ENCODE results near the gene CDC25B. TPM values are rescaled to one million over a fixed set of nuclear protein-coding genes. Genes with fewer than 3 reads are reported as not detected.

The CDC25B gene
- polyA plus RNA-seq, 1 donor (not counting 4 experiments of a cell fraction or from before 2014, with no cell fraction given) = 23.5 TPM

DNA sequence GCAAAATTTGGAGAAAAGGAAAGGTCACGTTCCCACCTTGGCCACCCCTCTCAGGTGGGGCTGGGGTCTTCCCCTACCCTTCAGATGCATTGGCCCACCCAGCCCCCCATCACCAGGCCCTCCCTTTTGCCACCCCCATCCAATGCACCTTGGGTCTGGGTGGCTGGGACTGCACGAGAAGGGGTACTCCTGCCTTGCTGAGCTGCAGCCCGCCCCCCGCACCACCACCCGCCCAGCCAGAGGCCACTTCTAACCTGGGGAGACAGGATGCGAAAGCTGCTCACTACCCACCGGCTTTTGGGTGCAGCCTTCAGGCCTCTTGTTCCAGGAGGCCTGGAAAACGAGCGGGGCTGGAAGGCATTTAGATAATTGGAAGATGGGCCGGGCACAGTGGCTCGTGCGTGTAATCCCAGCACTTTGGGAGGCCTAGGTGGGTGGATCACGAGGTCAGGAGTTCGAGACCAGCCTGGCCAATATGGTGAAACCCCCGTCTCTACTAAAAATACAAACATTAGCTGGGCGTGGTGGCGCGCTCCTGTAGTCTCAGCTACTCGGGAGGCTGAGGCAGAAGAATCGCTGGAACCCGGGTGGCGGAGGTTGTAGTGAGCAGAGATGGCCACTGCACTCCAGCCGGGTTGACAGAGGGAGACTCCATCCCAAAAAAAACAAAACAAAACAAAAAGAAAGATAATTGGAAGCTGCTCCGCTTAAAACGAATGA, 1.2 kb upstream of the CDC25B start:
- H3K4me1 ChIP-seq (ENCODE audit: control insufficient read depth, extremely low read depth, insufficient read depth, low read length) = peaks cover 32% of the 10 kb centered on the region
- no peaks in the 10 kb centered on the region for H3K9me1 ChIP-seq (ENCODE audit: control insufficient read depth, extremely low read depth, insufficient read depth, low read length)
- no peaks in the 10 kb centered on the region for H3K27me3 ChIP-seq (ENCODE audit: control insufficient read depth, extremely low read depth, insufficient read depth, low read length)
- H3K9me3 ChIP-seq (ENCODE audit: control insufficient read depth, low read depth, low read length) = no peaks in the 10 kb centered on the region
- DNase-seq (ENCODE audit: low read depth, low spot score) (no peak), FAIRE-seq (no peak)
- H3K4me2 ChIP-seq (ENCODE audit: control insufficient read depth, extremely low read depth, insufficient read depth, low read depth, low read length) = peak overlapping the region; percentile 87
- no peak overlapping the region for H2AFZ ChIP-seq (ENCODE audit: control insufficient read depth, low read length)
- H3K4me3 ChIP-seq (ENCODE audit: control insufficient read depth in 2 of 3, extremely low read depth in 1 of 3, insufficient read depth in 2 of 3, low read depth in 1 of 3, low read length in 3 of 3) = peak overlapping the region in 2 of 3 experiments; percentile 41 to 61
- H3K36me3 ChIP-seq (ENCODE audit: control insufficient read depth in 2 of 2, extremely low read depth in 1 of 2, insufficient read depth in 2 of 2, low read length in 2 of 2) = peaks cover 5 to 18% of the 10 kb centered on the region in 2 experiments
- no peak overlapping the region for H3K27ac ChIP-seq (ENCODE audit: control insufficient read depth, insufficient read depth, low read length)
- dilution Hi-C loops (cut with MboI; ENCODE audit: extremely low pct_ligation_motif_present, low sequenced_read_pairs) = no loop called here
- TF ChIP-seq, protein P1, sequence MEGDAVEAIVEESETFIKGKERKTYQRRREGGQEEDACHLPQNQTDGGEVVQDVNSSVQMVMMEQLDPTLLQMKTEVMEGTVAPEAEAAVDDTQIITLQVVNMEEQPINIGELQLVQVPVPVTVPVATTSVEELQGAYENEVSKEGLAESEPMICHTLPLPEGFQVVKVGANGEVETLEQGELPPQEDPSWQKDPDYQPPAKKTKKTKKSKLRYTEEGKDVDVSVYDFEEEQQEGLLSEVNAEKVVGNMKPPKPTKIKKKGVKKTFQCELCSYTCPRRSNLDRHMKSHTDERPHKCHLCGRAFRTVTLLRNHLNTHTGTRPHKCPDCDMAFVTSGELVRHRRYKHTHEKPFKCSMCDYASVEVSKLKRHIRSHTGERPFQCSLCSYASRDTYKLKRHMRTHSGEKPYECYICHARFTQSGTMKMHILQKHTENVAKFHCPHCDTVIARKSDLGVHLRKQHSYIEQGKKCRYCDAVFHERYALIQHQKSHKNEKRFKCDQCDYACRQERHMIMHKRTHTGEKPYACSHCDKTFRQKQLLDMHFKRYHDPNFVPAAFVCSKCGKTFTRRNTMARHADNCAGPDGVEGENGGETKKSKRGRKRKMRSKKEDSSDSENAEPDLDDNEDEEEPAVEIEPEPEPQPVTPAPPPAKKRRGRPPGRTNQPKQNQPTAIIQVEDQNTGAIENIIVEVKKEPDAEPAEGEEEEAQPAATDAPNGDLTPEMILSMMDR (optimal IDR thresholded peaks at IDR 0.05 in 1 of 3, IDR thresholded peaks at IDR 0.05 in 1 of 3, conservative IDR thresholded peaks at IDR 0.05 in 1 of 3; ENCODE audit: extremely low read depth in 1 of 3, insufficient read depth in 2 of 3, low read length in 3 of 3) = no peak
- no peak for TF ChIP-seq EZH2 (IDR thresholded peaks at IDR 0.05; ENCODE audit: low read length)
- peaks cover 29% of the 10 kb centered on the region for H3K79me2 ChIP-seq (ENCODE audit: control insufficient read depth, insufficient read depth, low read length)
- no peaks in the 10 kb centered on the region for H4K20me1 ChIP-seq (ENCODE audit: control insufficient read depth, extremely low read depth, insufficient read depth, low read length)
- H3K9ac ChIP-seq (ENCODE audit: control insufficient read depth, extremely low read depth, insufficient read depth, low read length) = peak overlapping the region; percentile 74

- dilution Hi-C loops (cut with MboI; ENCODE audit: extremely low pct_ligation_motif_present, low sequenced_read_pairs) = no loop called here
- peaks cover 47% of the 10 kb centered on the region for H3K4me1 ChIP-seq (ENCODE audit: control insufficient read depth, extremely low read depth, insufficient read depth, low read length)
- FAIRE-seq = peak; percentile 61
- peak overlapping the region; percentile 74 to 90 (median 86) for H3K4me3 ChIP-seq (ENCODE audit: control insufficient read depth in 2 of 3, extremely low read depth in 1 of 3, insufficient read depth in 2 of 3, low read depth in 1 of 3, low read length in 3 of 3)
- H3K9ac ChIP-seq (ENCODE audit: control insufficient read depth, extremely low read depth, insufficient read depth, low read length) = peak overlapping the region; percentile 88
- H3K79me2 ChIP-seq (ENCODE audit: control insufficient read depth, insufficient read depth, low read length) = peaks cover 32% of the 10 kb centered on the region
- no peak for DNase-seq (ENCODE audit: low read depth, low spot score)
- H3K9me3 ChIP-seq (ENCODE audit: control insufficient read depth, low read depth, low read length) = no peaks in the 10 kb centered on the region
- peak overlapping the region; percentile 84 for H3K27ac ChIP-seq (ENCODE audit: control insufficient read depth, insufficient read depth, low read length)
- no peaks in the 10 kb centered on the region for H4K20me1 ChIP-seq (ENCODE audit: control insufficient read depth, extremely low read depth, insufficient read depth, low read length)
- TF ChIP-seq, protein P1 (optimal IDR thresholded peaks at IDR 0.05 in 1 of 3, IDR thresholded peaks at IDR 0.05 in 1 of 3, conservative IDR thresholded peaks at IDR 0.05 in 1 of 3; ENCODE audit: extremely low read depth in 1 of 3, insufficient read depth in 2 of 3, low read length in 3 of 3) = no peak
- no peak for TF ChIP-seq EZH2 (IDR thresholded peaks at IDR 0.05; ENCODE audit: low read length)
- H3K9me1 ChIP-seq (ENCODE audit: control insufficient read depth, extremely low read depth, insufficient read depth, low read length) = no peaks in the 10 kb centered on the region
- no peaks in the 10 kb centered on the region for H3K27me3 ChIP-seq (ENCODE audit: control insufficient read depth, extremely low read depth, insufficient read depth, low read length)
- peak overlapping the region; percentile 36 for H2AFZ ChIP-seq (ENCODE audit: control insufficient read depth, low read length)
- H3K4me2 ChIP-seq (ENCODE audit: control insufficient read depth, extremely low read depth, insufficient read depth, low read depth, low read length) = peak overlapping the region; percentile 97
- peaks cover 17 to 35% of the 10 kb centered on the region in 2 experiments for H3K36me3 ChIP-seq (ENCODE audit: control insufficient read depth in 2 of 2, extremely low read depth in 1 of 2, insufficient read depth in 2 of 2, low read length in 2 of 2)
These were observed 541 bp downstream of the CDC25B start for GRCh38 chr20:3796477-3797225.

All from keratinocyte (primary cell).